Stimulated activated CD8-positive, alpha-beta memory T cell treated with anti-CD3 and anti-CD28 coated beads, Interleukin-4, amount 100 ng/mL, for 48 hours (primary cell): ENCODE results near the gene EFHC1.

Experiments used
- DNase-seq: peaks from one replicate; pipeline ENCODE4 v3.0.0-alpha.2; 2020

EFHC1 gene

DNA sequence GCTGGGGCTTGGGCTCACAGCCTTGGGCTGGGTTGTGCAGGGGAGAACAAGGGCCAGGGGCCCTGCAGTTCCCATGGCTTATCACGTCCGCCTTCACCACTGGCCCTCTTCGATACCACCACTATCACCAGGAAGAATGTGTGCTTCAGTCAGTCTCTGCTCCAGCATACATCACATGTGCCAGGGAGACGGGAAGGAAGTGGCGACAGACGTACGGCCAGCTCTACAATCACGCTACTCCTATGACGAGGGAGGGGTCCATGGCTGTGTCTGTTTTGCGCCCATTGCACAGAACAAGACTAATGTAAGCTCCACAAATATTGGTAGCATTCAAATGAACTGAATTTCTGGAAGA, 84.6 kb downstream of the EFHC1 start:
- DNase-seq, result no peak

- no peak for DNase-seq
These were observed 85.7 kb downstream of the EFHC1 start for GRCh38 chr6:52505726-52506409.

- no peak for DNase-seq
These were observed 86.3 kb downstream of the EFHC1 start for GRCh38 chr6:52506476-52506875.

DNA sequence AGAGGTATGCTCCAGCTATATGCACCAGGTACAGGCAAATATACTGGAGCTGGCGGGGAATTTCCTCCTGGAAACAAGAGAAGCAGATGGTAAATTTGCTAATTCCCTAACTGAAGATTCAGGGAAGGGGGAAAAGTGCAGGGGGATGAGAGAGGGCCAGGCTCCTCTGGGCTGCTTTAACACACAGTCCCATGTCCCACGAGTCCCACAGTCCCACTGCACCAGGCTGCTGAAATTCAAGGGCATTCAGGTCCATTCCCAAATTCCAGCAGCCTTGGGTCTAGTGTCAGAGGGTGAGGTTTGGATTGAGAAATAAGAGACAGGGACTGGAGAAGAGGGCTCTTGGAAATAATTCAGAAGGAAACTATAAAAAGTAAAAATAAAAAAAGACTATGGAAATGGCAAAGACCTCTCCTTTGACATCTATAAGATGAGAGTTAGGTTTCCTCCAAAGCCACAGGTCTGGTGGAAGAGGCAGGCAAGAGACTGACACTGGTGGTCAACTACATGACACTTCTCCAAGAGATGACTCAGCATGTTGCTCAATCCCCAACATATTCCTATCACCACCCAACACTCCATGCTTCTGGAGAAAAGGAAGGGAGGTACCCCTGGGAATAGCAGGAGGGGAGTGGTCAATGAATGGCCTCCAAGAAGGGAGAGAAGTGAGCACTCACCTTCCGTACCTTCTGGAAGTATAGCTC, 87.6 kb downstream of the EFHC1 start:
- no peak for DNase-seq

DNA sequence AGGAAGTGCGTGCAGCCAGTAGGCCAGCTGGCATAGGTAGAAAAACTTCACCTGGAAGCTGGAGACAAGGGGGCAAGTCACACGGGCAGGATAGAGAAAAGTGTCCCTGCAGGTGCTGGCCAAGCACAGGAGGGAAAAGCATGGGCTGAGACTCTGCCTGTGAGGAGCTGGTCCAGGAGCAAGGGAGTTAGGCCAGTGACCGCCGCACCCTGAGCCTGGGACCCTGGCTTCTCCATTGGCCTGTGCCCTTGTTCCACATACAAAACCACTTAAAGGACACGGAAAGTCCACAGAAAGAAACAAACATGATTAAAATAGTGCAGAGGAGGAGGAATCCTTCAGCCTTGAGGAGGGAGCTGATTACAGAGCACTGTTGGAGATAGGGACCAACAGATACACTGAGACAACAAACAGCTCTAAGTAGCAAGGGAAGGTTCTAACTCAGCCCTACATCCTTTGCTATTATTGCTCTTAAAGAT, 88.2 kb downstream of the EFHC1 start:
- DNase-seq, result no peak

GRCh38 chr6:52509281-52510212, 89.4 kb downstream of the EFHC1 start:
- no peak for DNase-seq

- no peak for DNase-seq
These were observed 90.0 kb downstream of the EFHC1 start for GRCh38 chr6:52510213-52510562.

GRCh38 chr6:52511163-52511562, 91.0 kb downstream of the EFHC1 start:
- no peak for DNase-seq

GRCh38 chr6:52511572-52512151, 91.5 kb downstream of the EFHC1 start:
- DNase-seq, result no peak

DNA sequence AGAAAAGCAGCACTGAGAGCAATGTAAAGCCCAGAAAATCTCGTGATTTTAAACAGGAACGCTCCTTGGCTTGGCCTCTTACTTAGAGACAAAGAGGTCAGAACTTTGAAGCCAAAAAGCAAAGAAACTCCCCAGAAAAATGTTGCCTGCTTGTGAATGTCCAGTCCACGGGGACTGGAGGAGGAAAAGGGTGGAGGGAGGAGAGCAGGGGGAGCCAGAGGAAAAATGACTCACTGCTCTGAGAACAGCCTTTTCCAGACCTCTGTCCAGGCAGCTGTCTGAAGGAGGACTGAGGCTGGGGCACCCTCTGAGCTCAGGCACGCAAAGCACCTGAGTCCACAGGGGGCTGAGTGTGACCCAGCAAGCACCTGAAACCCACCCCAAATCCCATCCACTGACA, 92.1 kb downstream of the EFHC1 start:
- no peak for DNase-seq

- DNase-seq, result no peak
These were observed 93.3 kb downstream of the EFHC1 start for GRCh38 chr6:52513464-52513863.

DNA sequence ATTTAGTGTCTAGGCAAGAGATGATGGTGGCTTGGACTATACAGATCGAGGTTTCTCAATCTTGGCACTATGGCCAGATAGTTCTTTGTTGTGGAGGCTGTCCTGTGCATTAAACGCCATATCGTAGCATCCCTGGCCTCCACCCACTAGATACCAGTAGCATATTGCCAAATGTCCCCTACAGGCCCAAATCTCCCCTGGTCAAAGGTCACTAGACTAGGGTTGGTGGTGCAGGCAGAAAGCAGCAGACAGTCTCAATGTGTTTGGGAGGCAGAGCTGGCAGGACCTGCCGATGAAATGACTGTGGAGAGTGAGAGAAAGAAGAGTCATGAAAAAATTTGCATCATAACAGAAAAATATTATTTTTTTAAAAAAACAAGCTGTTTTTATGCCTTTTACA, 93.8 kb downstream of the EFHC1 start:
- no peak for DNase-seq

DNA sequence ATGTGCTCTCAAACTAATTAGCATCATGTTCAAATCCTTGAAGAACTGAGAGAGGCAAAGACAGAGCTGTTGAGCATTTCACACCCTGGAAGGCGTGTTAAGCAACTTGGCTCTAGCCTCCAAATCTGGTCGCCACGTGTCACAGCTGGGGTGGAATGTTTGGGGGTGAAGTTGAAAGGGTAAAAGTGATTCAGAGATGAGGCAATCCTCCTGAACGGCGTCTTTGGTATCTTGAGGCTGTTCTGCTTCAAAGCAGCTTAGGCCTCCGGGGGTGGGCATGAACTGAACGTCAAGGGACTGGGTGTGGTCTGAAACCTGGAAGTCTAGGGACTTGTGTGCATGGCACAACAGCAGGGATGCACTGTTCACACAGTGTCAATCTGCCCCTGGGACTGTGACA, 94.4 kb downstream of the EFHC1 start:
- DNase-seq, result peak; percentile 44

DNA sequence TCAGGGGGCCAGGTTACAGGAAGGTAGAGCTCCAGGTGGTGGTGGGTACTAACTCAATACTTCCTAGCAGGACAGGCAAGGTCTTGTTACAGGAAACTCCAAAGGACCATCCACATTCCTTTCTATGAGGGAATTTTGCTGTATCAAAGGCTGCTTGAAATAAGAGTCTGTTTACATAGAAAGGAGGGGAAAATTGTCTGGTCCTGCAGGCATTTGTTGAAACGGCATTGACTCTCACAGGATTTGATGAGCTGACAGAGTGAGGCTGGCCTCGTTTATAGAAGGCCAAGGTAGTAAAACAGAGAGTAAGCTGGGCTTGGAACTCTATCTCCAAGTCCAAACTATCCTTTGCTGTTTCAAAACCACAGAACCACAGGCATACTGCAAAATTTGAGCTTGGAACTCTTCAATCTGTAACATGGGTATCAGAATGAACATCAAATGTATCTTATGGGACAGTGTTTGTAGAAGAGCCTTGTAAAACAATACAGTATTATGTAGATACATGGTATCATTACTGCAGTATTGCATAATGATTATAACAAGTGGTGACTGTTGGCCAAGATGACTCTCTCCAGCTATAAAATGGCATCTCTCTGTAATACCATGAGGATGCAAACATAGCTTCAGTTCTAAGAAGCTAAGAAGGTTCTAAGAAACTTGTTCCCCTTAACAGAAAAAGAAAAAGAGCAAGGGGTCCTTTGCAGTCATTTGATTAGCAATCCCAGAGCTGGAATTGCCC, 95.2 kb downstream of the EFHC1 start:
- no peak for DNase-seq

DNA sequence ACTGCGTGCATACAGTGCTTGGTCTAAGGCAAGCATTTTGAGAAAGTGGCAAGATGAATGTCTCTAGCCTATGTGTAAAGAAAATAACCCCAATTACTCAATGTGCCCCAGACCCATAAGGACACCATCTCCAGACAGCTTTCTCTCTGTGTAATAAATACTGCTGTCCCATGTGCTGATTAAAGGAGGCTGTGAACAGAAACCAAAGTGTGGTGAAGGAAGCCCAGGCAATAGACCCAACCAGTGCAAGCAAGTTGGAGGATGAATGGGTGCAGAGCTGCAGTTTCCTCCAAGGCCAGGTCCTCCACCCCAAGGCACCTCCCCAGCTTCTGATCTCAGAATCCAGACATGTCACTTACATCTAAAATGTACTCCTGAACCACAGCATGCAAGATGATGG, 96.1 kb downstream of the EFHC1 start:
- no peak for DNase-seq

DNA sequence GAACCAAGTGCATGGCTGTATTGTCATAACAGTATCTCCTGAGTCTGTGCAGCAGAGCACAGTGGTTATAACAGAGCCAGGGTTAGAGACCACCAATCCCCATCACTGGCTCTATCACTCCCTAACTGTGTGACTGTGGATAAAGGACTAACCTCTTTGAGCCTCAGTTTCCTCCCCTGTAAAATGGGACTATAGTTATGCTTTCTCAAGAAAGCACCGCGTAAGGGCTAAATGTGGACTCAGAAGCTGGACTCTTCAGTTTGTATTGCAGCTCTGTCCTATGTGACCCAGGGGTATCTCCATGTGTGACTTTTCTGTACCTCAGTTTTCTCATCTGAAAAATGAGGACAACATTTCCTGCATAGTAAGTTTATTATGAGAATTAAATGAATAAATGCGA, 96.8 kb downstream of the EFHC1 start:
- no peak for DNase-seq

GRCh38 chr6:52517502-52518278, 97.5 kb downstream of the EFHC1 start:
- DNase-seq, result peak; percentile 59

- no peak for DNase-seq
These were observed 98.3 kb downstream of the EFHC1 start for GRCh38 chr6:52518279-52518945.

GRCh38 chr6:52519618-52520017, 99.5 kb downstream of the EFHC1 start:
- no peak for DNase-seq

- DNase-seq, result no peak
These were observed 102.0 kb downstream of the EFHC1 start for GRCh38 chr6:52522151-52522626.

- DNase-seq, result no peak
These were observed 102.5 kb downstream of the EFHC1 start for GRCh38 chr6:52522655-52523054.
